ENCODE data around the gene PLPPR5.
"Not testable (repeated sequence)": the region's sequence is repeated elsewhere in the genome, so short reads cannot be mapped to it uniquely, and the experiment has no call there.

PLPPR5 gene

GRCh38 chr1:99004861-99005442 lies at the start of gene PLPPR5:
TSS of gene PLPPR5 (minus strand) at chr1:99004861. CDS start at chr1:99004671, 190 bp downstream.
- DNase-seq (ENCODE audit: low read depth, low spot score) = no peak

- no peak for DNase-seq (ENCODE audit: low read depth, low spot score)
Observed at GRCh38 chr1:99051611-99052283, 47.1 kb upstream of the PLPPR5 start.

GRCh38 chr1:99049745-99050144 lies 45.1 kb upstream of the PLPPR5 start:
- DNase-seq (ENCODE audit: low read depth, low spot score) = no peak

- not testable (repeated sequence) for DNase-seq (ENCODE audit: low read depth, low spot score)
Observed at GRCh38 chr1:99036746-99037145, 32.1 kb upstream of the PLPPR5 start.

- no peak for DNase-seq (ENCODE audit: low read depth, low spot score)
Observed at GRCh38 chr1:99018313-99018712, 13.7 kb upstream of the PLPPR5 start.

- no peak for DNase-seq (ENCODE audit: low read depth, low spot score)
Observed at GRCh38 chr1:99017655-99018054, 13.0 kb upstream of the PLPPR5 start.

GRCh38 chr1:99010679-99011078 lies 6.0 kb upstream of the PLPPR5 start:
- DNase-seq (ENCODE audit: low read depth, low spot score) = no peak

GRCh38 chr1:99007366-99007765 lies 2.7 kb upstream of the PLPPR5 start:
- DNase-seq (ENCODE audit: low read depth, low spot score) = no peak

GRCh38 chr1:99005537-99005942 lies 879 bp upstream of the PLPPR5 start:
- DNase-seq (ENCODE audit: low read depth, low spot score) = no peak

- peak; percentile 7 for DNase-seq (ENCODE audit: low read depth, low spot score)
Observed at GRCh38 chr1:99004254-99004860, 304 bp downstream of the PLPPR5 start.

GRCh38 chr1:99003581-99004253 lies 944 bp downstream of the PLPPR5 start:
- no peak for DNase-seq (ENCODE audit: low read depth, low spot score)

- no peak for DNase-seq (ENCODE audit: low read depth, low spot score)
Observed at GRCh38 chr1:98992844-98993243, 11.8 kb downstream of the PLPPR5 start.

- peak; percentile 70 for DNase-seq (ENCODE audit: low read depth, low spot score)
Observed at GRCh38 chr1:98991127-98992012, 13.3 kb downstream of the PLPPR5 start.

- DNase-seq (ENCODE audit: low read depth, low spot score) = no peak
Observed at GRCh38 chr1:98989556-98989907, 15.1 kb downstream of the PLPPR5 start.

- no peak for DNase-seq (ENCODE audit: low read depth, low spot score)
Observed at GRCh38 chr1:98988904-98989555, 15.6 kb downstream of the PLPPR5 start.

- DNase-seq (ENCODE audit: low read depth, low spot score) = no peak
Observed at GRCh38 chr1:98985687-98986086, 19.0 kb downstream of the PLPPR5 start.

GRCh38 chr1:98981917-98982513 lies 22.6 kb downstream of the PLPPR5 start:
- no peak for DNase-seq (ENCODE audit: low read depth, low spot score)

GRCh38 chr1:98979463-98979862 lies 25.2 kb downstream of the PLPPR5 start:
- no peak for DNase-seq (ENCODE audit: low read depth, low spot score)

GRCh38 chr1:98975810-98976209 lies 28.9 kb downstream of the PLPPR5 start:
- DNase-seq (ENCODE audit: low read depth, low spot score) = no peak

GRCh38 chr1:98975113-98975512 lies 29.5 kb downstream of the PLPPR5 start:
- DNase-seq (ENCODE audit: low read depth, low spot score) = no peak
